Gastroesophageal sphincter (tissue), 3 donors: ENCODE results near the gene ARFIP1.

Experiments
- CTCF ChIP-seq, 4 experiments: fragments of 200-600 bp in 2 of 4; fragments of 450-650 bp in 2 of 4; sonication (generic) in 1 of 4; IDR thresholded peaks; one replicate each; pipeline ENCODE4 v1.5.1; 2017 to 2019; ENCODE audit warnings: antibody characterized with exemption in 4 of 4, mild to moderate bottlenecking in 2 of 4, moderate library complexity in 2 of 4
- EP300 ChIP-seq: sonication (generic); formaldehyde crosslinking; IDR thresholded peaks from one replicate; pipeline ENCODE4 v1.6.1; 2017; ENCODE audit warnings: antibody characterized with exemption, mild to moderate bottlenecking
- POLR2AphosphoS5 ChIP-seq: sonication (generic); formaldehyde crosslinking; IDR thresholded peaks from one replicate; pipeline ENCODE4 v1.6.1; 2017; ENCODE audit warnings: antibody characterized with exemption

GRCh38 chr4:152820073-152820472 is 40.3 kb downstream of the ARFIP1 start:
- no peak for TF ChIP-seq POLR2AphosphoS5
- TF ChIP-seq CTCF (IDR thresholded peaks at IDR 0.05): no peak
- no peak for TF ChIP-seq EP300
